Fibroblast of skin of abdomen (primary cell): ENCODE data around the gene THSD7B.

ENCODE experiments used
- DNase-seq: peaks from one replicate; pipeline ENCODE4 v3.0.0-alpha.2; 2013

Gene THSD7B

DNA sequence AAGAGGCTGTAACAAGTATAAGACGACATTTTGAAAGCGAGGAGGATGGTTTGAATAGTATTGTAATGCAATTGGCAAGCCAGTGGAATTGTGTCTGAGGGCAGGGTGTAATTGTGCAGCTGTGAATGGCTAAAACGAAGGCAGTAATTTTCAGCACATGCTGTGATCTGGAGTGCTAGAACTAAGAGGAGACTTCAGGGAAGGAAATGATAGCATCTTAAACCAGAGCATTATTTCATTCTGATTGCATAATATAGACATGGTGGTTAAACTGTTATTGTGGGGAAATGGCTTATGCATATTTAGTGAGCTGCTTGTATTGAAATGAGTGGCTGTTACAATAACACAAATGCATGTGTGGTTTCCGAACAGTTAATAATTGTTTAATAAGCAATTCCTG is 36.3 kb downstream of the THSD7B start:
- DNase-seq, result no peak

- DNase-seq, result no peak
These were observed 44.7 kb downstream of the THSD7B start for GRCh38 chr2:136809998-136810397.

DNA sequence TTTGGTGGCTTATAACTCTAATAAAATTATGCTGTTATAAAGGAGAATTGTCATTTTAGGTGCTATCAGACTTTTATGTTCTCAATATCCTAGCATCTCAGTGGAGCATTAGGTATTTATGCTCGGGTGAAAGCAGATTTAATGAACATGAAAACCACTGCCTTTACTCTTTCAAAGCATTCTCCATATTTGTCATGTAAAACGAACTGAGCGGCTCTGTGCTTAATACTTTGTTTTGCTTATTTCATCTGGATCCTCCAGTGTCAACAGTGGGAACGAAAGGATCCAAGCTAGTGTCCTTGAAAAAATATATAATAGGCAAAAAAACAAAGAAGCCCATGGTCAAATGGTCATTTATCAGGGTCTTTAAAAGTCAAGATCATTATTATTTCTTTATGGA is 53.5 kb downstream of the THSD7B start:
- no peak for DNase-seq

DNA sequence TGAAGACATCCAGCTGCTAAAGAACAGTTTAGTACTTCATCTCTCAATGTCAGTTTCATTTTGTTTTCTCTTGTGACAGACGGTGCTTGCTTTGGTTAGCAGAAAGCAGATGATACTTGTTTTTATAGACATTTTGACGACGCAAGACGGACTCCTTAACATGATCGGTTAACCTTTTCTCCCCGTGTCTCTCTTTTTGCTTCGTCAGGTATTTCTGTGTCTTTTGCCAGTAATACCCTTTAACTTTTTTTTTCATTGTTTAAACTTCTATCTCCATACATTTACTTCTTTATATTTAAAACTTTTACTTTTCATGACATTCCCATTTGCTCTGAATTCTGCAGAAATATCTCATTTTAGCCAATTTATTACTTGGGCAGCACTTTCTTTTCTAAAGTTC is 57.9 kb downstream of the THSD7B start:
- no peak for DNase-seq

GRCh38 chr2:136828162-136828561 is 62.8 kb downstream of the THSD7B start:
- no peak for DNase-seq

- DNase-seq, result no peak
These were observed 63.4 kb downstream of the THSD7B start for GRCh38 chr2:136828774-136829173.

GRCh38 chr2:136844546-136844945 is 79.2 kb downstream of the THSD7B start:
- DNase-seq, result no peak

DNA sequence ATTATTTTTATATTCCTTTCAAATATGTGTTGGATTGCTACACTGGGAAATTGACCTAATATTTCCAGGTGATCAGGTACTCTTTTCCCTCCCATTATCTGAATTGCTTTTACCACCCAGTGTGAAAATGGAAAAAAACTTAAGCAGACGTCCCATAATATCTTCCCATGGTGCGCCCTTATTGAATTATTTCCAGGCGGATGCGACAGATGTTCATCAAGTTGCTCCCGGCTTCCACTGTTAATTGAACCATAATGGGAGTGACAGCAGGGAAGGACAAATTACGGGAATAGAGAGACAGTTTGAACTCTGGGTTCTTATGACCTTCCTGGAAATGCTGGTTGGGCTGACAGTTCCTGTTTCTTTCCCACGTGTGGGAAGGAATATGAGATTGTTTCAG is 93.3 kb downstream of the THSD7B start:
- DNase-seq, result no peak

DNA sequence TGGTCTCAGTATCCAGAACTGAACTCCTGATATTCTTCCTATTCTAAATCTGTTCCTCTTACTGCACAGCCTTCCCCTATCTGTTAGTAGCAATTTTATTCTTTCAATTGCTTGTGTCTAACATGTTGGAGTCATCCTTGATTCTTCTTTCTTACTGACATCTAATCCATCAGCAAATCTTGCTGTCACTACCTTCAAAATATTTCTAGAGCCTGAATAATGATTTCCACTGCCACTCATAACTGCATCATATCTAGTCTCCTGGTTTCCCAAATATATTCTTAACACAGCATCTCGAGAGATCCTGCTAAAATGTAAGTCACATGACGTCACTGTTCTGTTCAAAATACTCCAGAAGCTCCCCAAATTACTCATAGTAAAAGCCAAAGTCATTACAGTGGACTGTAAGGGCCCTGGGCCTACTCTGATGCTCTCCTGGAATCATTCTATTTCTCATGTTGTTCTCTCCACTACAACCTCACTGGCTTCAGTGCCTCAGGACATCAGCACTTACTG is 95.2 kb downstream of the THSD7B start:
- DNase-seq, result no peak

DNA sequence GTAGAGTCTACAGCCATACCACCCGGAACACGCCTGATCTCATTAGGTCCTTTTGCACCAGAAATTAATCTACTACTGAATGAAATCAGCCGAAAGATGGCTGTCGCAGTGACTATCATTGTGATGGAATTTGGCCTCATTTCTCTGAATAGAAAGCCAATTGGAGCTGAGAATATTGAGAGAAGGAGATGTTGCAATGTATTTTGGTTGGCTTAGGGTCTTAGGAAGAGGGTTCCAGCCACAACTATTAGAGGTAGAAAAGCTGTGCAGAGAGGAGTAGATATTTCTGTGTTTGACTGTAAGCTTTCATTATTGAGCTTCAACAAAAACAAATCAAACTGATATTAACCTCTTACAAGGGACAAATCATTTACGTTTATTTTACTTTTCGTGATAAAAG is 98.1 kb downstream of the THSD7B start:
- DNase-seq, result no peak

DNA sequence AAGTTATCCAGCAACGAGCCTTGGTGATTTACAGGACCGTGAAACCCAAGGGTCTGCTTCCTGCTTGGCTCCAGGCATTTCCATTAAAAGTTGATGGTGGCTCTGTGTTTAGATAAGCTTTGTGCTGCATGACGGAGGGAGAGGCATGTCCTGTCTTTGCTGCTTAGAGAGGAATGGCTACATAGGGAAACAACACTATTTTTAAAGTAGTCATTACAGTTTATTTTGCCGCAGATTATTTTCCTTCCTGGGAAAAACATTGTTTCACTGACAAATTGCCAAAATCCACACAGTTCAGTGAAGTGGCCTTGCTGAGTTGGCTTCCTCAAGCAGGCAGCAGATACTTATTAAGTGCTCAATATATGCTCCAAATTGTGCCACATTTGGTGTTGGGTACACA is 98.5 kb downstream of the THSD7B start:
- DNase-seq, result no peak

DNA sequence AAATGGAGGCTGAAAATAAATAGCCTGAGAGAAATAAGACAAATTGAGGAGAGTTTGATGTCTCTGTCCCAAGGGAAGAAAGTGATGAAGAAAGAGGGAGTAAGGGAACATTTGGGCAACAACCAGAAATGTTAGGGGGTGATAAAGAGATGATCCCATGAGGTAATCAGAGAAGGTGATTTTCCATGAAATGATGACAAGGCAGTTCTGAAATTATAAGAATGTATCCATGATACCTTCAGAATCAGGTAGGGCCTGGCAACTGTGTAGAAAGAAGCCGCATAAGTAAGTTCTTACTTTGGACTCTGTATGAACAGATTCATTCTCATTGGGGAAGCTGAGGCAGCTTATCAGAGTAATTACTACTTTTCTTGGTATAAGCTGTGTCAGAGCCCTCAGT is 106.1 kb downstream of the THSD7B start:
- no peak for DNase-seq

- DNase-seq, result no peak
These were observed 108.9 kb downstream of the THSD7B start for GRCh38 chr2:136874258-136874657.

- DNase-seq, result no peak
These were observed 125.8 kb downstream of the THSD7B start for GRCh38 chr2:136891100-136891499.

GRCh38 chr2:136894007-136894634 is 128.8 kb downstream of the THSD7B start:
- no peak for DNase-seq

GRCh38 chr2:136901732-136902131 is 136.4 kb downstream of the THSD7B start:
- DNase-seq, result no peak

- no peak for DNase-seq
These were observed 140.4 kb downstream of the THSD7B start for GRCh38 chr2:136905779-136906178.

- DNase-seq, result no peak
These were observed 144.4 kb downstream of the THSD7B start for GRCh38 chr2:136909777-136910176.

DNA sequence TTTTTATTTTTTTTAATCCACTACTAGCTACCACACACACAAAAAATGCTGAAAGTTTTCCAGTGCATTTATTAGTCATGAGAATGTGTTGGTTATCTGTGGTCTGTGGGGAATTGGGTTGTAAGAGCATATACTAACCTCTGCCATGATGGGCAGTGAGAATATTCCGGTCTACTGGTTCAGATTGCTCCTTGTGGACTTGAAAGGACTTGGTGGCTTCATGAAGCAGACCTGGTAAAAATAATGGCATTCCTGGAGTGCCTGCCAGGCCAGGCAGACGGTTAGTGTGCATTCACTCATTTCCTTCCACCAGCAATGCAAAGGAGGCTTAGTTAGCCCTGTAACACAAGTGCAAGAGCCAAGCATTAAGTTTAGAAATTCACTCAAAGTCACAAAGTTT is 150.8 kb downstream of the THSD7B start:
- no peak for DNase-seq

- DNase-seq, result no peak
These were observed 152.1 kb downstream of the THSD7B start for GRCh38 chr2:136917411-136917881.

GRCh38 chr2:136919682-136920081 is 154.3 kb downstream of the THSD7B start:
- no peak for DNase-seq

- no peak for DNase-seq
These were observed 155.4 kb downstream of the THSD7B start for GRCh38 chr2:136920652-136921333.

DNA sequence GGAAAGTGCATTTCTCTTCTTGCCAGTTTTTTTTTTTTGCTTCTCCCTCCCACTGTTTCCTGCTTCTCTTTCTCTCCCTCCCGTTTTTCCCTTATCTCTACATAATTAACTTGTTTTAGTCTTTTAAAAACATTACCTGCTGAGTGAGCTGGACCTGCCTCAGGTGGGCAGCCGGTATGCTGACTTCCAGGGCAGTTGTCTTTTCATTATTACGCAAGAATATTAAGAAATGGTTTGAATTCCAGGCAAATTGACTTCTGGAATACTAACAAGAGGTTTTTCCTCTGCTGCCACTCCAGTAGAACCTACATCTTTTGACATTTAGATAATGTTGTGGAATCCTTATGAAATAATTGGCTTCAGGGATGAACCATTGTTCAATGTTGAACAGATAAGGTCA is 161.8 kb downstream of the THSD7B start:
- no peak for DNase-seq

DNA sequence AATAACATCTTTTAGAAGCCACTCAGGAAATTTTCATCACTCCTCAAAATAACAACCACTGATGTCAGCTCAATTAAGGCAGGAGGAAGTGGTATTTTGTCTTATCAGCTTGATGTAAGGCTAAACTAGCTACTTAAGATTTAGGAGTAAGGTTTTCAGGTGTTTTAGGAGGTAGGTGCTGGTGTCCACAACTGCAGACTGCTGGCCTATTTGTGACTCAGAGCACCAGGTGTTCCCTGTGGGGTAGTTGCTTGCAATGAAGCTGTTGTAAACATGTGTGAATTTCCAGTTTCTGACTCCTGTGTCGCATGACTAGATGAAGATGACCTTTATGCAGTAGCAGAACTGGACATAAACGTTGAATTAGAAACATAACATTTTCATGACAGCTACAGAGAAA is 164.2 kb downstream of the THSD7B start:
- DNase-seq, result no peak
